K562 (cell line): Measurements from ENCODE around the gene SPATS1. TPM values are rescaled to one million over a fixed set of nuclear protein-coding genes. Genes with fewer than 3 reads are reported as not detected.

Experiments used
- ATAC-seq: fragments of 200-7000 bp; cut with Tn5 transposase; 3 replicates; pipeline ENCODE4 v1.9.1; 2020; ENCODE audit warnings: moderate library complexity
- BruUV-seq: library from RNA; stranded (reverse); fragments of 400-500 nt; replicated peaks from 2 replicates; lab custom pipeline; 2021; lab: Mats Ljungman, UMichigan
- CTCF ChIA-PET: fragments of 300-600 bp; formaldehyde crosslinking; extraction: SDS; loops from one replicate; lab custom pipeline; 2021; ENCODE audit warnings: low intra/inter-chr PET ratio; lab: Yijun Ruan, JAX
- POLR2A ChIA-PET: fragments of 300-600, 350-650 bp; sonication (Branson Sonifier 250); formaldehyde crosslinking; extraction: SDS; loops from one replicate; lab custom pipeline; 2021; ENCODE audit warnings: antibody characterized with exemption, inconsistent platforms; lab: Yijun Ruan, JAX
- DNase-seq, 4 experiments: peaks; one replicate each; pipeline versions ENCODE4 v3.0.0 to v3.0.0-alpha.2; 2011 to 2018; ENCODE audit warnings: low spot score in 3 of 4, mixed read lengths in 3 of 4; ENCODE audit errors: extremely low read depth in 1 of 4
- FAIRE-seq: peaks from 2 replicates; lab custom pipeline; 2011; peaks lifted over from hg19 to GRCh38; lab: Jason Lieb, UNC
- H2AFZ ChIP-seq: 2 replicates; pipeline ENCODE4 v1.6.0; 2011; ENCODE audit warnings: low read depth, low read length, control low read depth, inconsistent platforms
- H3K27ac ChIP-seq: fragments of 200-600 bp; 3 replicates; pipeline ENCODE4 v1.8.0; 2011; ENCODE audit warnings: low read depth, mild to moderate bottlenecking, control low read depth, inconsistent platforms, low read length, moderate library complexity, mixed read lengths; ENCODE audit errors: extremely low read depth
- H3K27me3 ChIP-seq, 2 experiments: fragments of 300-600 bp in 1 of 2; 2 replicates in 1 of 2; 3 replicates in 1 of 2; pipeline versions ENCODE4 v1.6.0 to v1.8.0; 2011; ENCODE audit warnings: inconsistent platforms in 2 of 2, low read length in 2 of 2, mild to moderate bottlenecking in 1 of 2, mixed read lengths in 1 of 2, moderate library complexity in 1 of 2; ENCODE audit not compliant: control insufficient read depth in 2 of 2, insufficient read depth in 2 of 2
- H3K36me3 ChIP-seq: fragments of 300-600 bp; 3 replicates; pipeline ENCODE4 v1.8.0; 2011; ENCODE audit warnings: mild to moderate bottlenecking, low read length, inconsistent platforms; ENCODE audit not compliant: control insufficient read depth, insufficient read depth
- H3K4me1 ChIP-seq, 2 experiments: fragments of 200-600 bp in 1 of 2; replicated peaks in 1 of 2; 2 replicates in 1 of 2; 3 replicates in 1 of 2; pipeline versions ENCODE4 v1.5.1 to v1.8.0; 2011; ENCODE audit warnings: inconsistent platforms in 2 of 2, low read length in 2 of 2, mild to moderate bottlenecking in 1 of 2, mixed read lengths in 1 of 2, moderate library complexity in 1 of 2; ENCODE audit not compliant: control insufficient read depth in 2 of 2, insufficient read depth in 2 of 2
- H3K4me2 ChIP-seq: 2 replicates; pipeline ENCODE4 v1.6.1; 2011; ENCODE audit warnings: low read length, control low read depth, inconsistent platforms, mixed read lengths; ENCODE audit not compliant: insufficient read depth
- H3K4me3 ChIP-seq: fragments of 200-600 bp; sonication (generic), shearing (Covaris generic); 2 replicates; pipeline ENCODE4 v1.5.1; 2016; ENCODE audit warnings: control low read depth, inconsistent platforms
- H3K79me2 ChIP-seq: fragments of 200-600 bp; 3 replicates; pipeline ENCODE4 v1.8.0; 2011; ENCODE audit warnings: low read length, inconsistent platforms; ENCODE audit not compliant: control insufficient read depth, insufficient read depth
- H3K9ac ChIP-seq, 2 experiments: 2 replicates each; pipeline versions ENCODE4 v1.6.0 to v1.6.1; 2011; ENCODE audit warnings: low read depth in 2 of 2, low read length in 2 of 2, control low read depth in 1 of 2, inconsistent platforms in 1 of 2, mild to moderate bottlenecking in 1 of 2, mixed read lengths in 1 of 2; ENCODE audit not compliant: insufficient read depth in 1 of 2
- H3K9me1 ChIP-seq: one replicate; pipeline ENCODE4 v1.6.0; 2011; ENCODE audit warnings: inconsistent platforms, mild to moderate bottlenecking, low read length, moderate library complexity; ENCODE audit not compliant: control insufficient read depth, insufficient read depth
- H3K9me3 ChIP-seq: replicated peaks from 2 replicates; pipeline ENCODE4 v1.5.1; 2011; ENCODE audit warnings: low read depth, low read length, inconsistent platforms; ENCODE audit not compliant: control insufficient read depth, insufficient read depth
- H4K20me1 ChIP-seq: replicated peaks from 2 replicates; pipeline ENCODE4 v1.6.1; 2011; ENCODE audit warnings: low read length, inconsistent platforms, mixed read lengths; ENCODE audit not compliant: control insufficient read depth, insufficient read depth
- BDP1 ChIP-seq: IDR thresholded peaks from 3 replicates; pipeline ENCODE4 v1.6.1; 2011; ENCODE audit not compliant: insufficient read length, insufficient read depth
- C11orf30 ChIP-seq: fragments of 450-650 bp; IDR thresholded peaks from 2 replicates; pipeline ENCODE4 v1.6.1; 2016; ENCODE audit warnings: low read depth, mild to moderate bottlenecking
- CEBPG ChIP-seq, 3 experiments: fragments of 200-800 bp in 1 of 3; sonication (Bioruptor generic) in 1 of 3; sonication (generic) in 1 of 3; formaldehyde crosslinking in 1 of 3; IDR thresholded peaks in 2 of 3; conservative IDR thresholded peaks in 1 of 3; 2 replicates each; pipeline versions ENCODE4 v1.6.1 to v1.8.0; 2016 to 2022; ENCODE audit warnings: missing compliant biosample characterization in 2 of 3, missing genetic modification characterization in 2 of 3, mild to moderate bottlenecking in 1 of 3, missing genetic modification reagents in 1 of 3
- CHD1 ChIP-seq: fragments of 200-600 bp; sonication (generic); IDR thresholded peaks from one replicate; pipeline ENCODE4 v1.6.1; 2012; ENCODE audit warnings: mild to moderate bottlenecking, moderate library complexity, low read length, inconsistent platforms
- ELK1 ChIP-seq: sonication (generic); formaldehyde crosslinking; IDR thresholded peaks from 2 replicates; pipeline ENCODE4 v1.8.1; 2022; ENCODE audit warnings: missing genetic modification reagents
- GATAD2B ChIP-seq: fragments of 450-650 bp; IDR thresholded peaks from 2 replicates; pipeline ENCODE4 v1.6.1; 2017; ENCODE audit warnings: mild to moderate bottlenecking, borderline replicate concordance
- HNRNPLL ChIP-seq: fragments of 200-400 bp; formaldehyde crosslinking; IDR thresholded peaks from 2 replicates; pipeline ENCODE4 v1.6.1; 2017; ENCODE audit warnings: low read length, low read depth, mild to moderate bottlenecking; ENCODE audit not compliant: poor library complexity, severe bottlenecking
- MIER1 ChIP-seq: fragments of 450-650 bp; IDR thresholded peaks from 2 replicates; pipeline ENCODE4 v1.6.1; 2016; ENCODE audit warnings: antibody characterized with exemption, mild to moderate bottlenecking, low read depth
- SMAD3 ChIP-seq: fragments of 450-650 bp; formaldehyde crosslinking; conservative IDR thresholded peaks from 2 replicates; pipeline ENCODE4 v1.4.0; 2020; ENCODE audit warnings: mild to moderate bottlenecking
- TCF7 ChIP-seq: sonication (generic); IDR thresholded peaks from 2 replicates; pipeline ENCODE4 v1.6.1; 2016; ENCODE audit warnings: antibody characterized with exemption, borderline replicate concordance
- THRAP3 ChIP-seq: fragments of 450-650 bp; IDR thresholded peaks from 2 replicates; pipeline ENCODE4 v1.6.1; 2016; ENCODE audit warnings: mild to moderate bottlenecking, inconsistent platforms, borderline replicate concordance
- ZNF197 ChIP-seq: fragments of 200-800 bp; sonication (Bioruptor generic); IDR thresholded peaks from 2 replicates; pipeline ENCODE4 v1.6.1; 2016; ENCODE audit warnings: low read depth, missing genetic modification characterization, missing compliant biosample characterization
- ZNF253 ChIP-seq: fragments of 250-450 bp; sonication (Bioruptor Pico); conservative IDR thresholded peaks from 2 replicates; pipeline ENCODE4 v1.6.1; 2021; ENCODE audit warnings: mild to moderate bottlenecking
- ZNF263 ChIP-seq: sonication (generic); formaldehyde crosslinking; IDR thresholded peaks from 2 replicates; pipeline ENCODE4 v1.8.0; 2022; ENCODE audit warnings: mild to moderate bottlenecking, missing genetic modification reagents, borderline replicate concordance
- ZNF511 ChIP-seq: sonication (generic); formaldehyde crosslinking; IDR thresholded peaks from 2 replicates; pipeline ENCODE4 v1.8.0; 2022; ENCODE audit warnings: mild to moderate bottlenecking, missing genetic modification reagents
- WGBS: fragments of 100-300 bp; shearing (Covaris generic); methylation state at CpG from one replicate; pipeline ENCODE4 v1.1.6; 2016; ENCODE audit warnings: low coverage, mixed read lengths; ENCODE audit not compliant: insufficient coverage; ENCODE audit errors: missing lambda C conversion rate; 5-methylcytosine and 5-hydroxymethylcytosine counted together
- in situ Hi-C: fragments of 300-500 bp; cut with MboI; formaldehyde crosslinking; loops from 4 replicates; pipeline ENCODE4 v1.15.0; 2018; ENCODE audit warnings: inconsistent platforms, mixed read lengths
- intact Hi-C: fragments of 100-400 bp; cut with micrococcal nuclease; formaldehyde crosslinking; loops from 2 replicates; pipeline ENCODE4 v1.14.2; 2022
- polyA plus RNA-seq, 8 experiments: library from polyadenylated mRNA; depleted of rRNA in 4 of 8; stranded (reverse) in 5 of 8; unstranded in 3 of 8; fragments of >200 nt; fragmentation: Nextera tagmentation in 2 of 8; fragmentation: Illumina TruSeq in 1 of 8; extraction: Ambion mirVana in 2 of 8; extraction: Trizol in 1 of 8; gene quantifications; 2 replicates each; pipeline versions ENCODE4 v1.2.1 to v1.2.3, GENCODE V29; 2011 to 2014; ENCODE audit warnings: inconsistent platforms in 1 of 8, missing spikeins in 1 of 8
- total RNA-seq, 7 experiments: library from RNA; depleted of rRNA in 6 of 7; stranded (reverse); fragments of >200 nt in 6 of 7; fragmentation: Illumina TruSeq in 2 of 7; extraction: Trizol in 2 of 7; gene quantifications; 2 replicates each; pipeline versions ENCODE4 v1.2.1 to v1.2.3, GENCODE V29; 2011 to 2021; ENCODE audit warnings: low replicate concordance in 1 of 7
- TF ChIP-seq, protein P1 (sequence below): sonication (generic); formaldehyde crosslinking; IDR thresholded peaks from 2 replicates; pipeline ENCODE4 v1.9.0; 2022; ENCODE audit warnings: mild to moderate bottlenecking, missing genetic modification reagents
- TF ChIP-seq, protein P2 (sequence below): fragments of 250-450 bp; sonication (Bioruptor Pico); IDR thresholded peaks from 2 replicates; pipeline ENCODE4 v1.4.0; 2020; ENCODE audit warnings: borderline replicate concordance

The SPATS1 gene
- total and polyA plus RNA-seq, 9 of the 15 experiments (the other 6 are each of a cell fraction or from before 2014, with no cell fraction given): not detected

DNA sequence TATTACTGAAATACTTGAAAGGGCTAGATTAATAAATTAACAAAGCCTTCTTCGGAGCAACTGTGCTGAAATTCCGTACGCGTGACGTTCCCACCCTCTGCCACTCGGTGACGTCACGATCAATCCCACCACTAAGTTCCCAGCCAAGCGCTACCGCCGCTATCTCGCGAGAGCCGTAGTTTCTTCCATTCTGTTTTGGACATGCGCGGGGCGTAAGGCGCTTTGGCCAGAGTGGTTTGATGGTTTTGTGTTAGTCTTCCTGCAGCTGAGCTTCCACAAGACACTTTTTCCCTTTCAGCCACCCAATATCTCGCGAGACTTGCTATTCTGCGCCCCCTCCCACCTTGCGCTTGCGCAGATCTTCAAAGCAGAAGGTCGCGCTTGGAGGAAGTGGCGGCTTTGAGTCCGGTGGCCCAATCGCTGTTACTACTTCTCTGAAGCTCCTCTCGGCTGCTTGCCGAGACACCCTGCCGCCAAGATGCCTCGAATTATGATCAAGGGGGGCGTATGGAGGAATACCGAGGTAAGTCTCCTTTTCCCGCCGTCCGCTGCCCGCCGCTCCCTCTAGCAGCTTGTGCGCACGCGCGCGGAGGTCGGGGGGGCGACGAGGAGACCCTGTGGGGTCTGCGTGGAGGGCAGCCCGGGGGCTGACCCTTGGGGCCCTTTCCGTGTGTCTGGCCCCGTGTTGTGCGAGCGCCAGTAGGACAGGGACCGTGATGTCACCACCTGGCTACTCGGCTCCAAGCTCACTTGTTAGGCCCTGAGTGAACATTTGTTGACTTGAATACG is 45.1 kb downstream of the SPATS1 start, which contains the start of gene CDC5L:
Gene CDC5L, plus strand, starts transcription at position 361 of the 789 bp plus-strand sequence. Its CDS starts 118 bp downstream, at position 479.
- Histone ChIP-seq H3K4me2 (peak within 1 kb of the TSS; percentile 97), H3K9ac (peak within 1 kb of the TSS; percentile 95 to 96), H3K9me1 (no peaks in the 10 kb centered on the region), H3K27me3 (no peaks in the 10 kb centered on the region), H3K36me3 (peaks cover 34% of the 10 kb centered on the region), H3K79me2 (peaks cover 38% of the 10 kb centered on the region), H3K9me3 (no peaks in the 10 kb centered on the region), H3K27ac (peak within 1 kb of the TSS; percentile 97), H3K4me3 (peak within 1 kb of the TSS; percentile 81), H4K20me1 (peaks cover 24% of the 10 kb centered on the region), H3K4me1 (peaks cover 3 to 26% of the 10 kb centered on the region in 2 experiments; a peak in 4 of 5 replicates), H2AFZ (peak within 1 kb of the TSS; percentile 100)
- intact Hi-C loops (no loop called here), in situ Hi-C loops (no loop called here)
- no TSS peak for BruUV-seq
- under 1% methylated on average over 56 of the region's 56 CpGs for WGBS
- ChIA-PET CTCF (interaction anchor here (0.6 kb wide), 2 partner anchors 10 to 257 kb away, joined by 3 read pairs; no protein-coding TSS in a partner anchor), POLR2A (interaction anchor here (0.5 to 2.9 kb wide), 16 partner anchors 9 to 123 kb away, joined by 3 to 23 read pairs (median 3); no protein-coding TSS in a partner anchor)
- ATAC-seq (peak; percentile 93), DNase-seq (peak; percentile 98 to 99 (median 98)), FAIRE-seq (peak; percentile 89)
- TF ChIP-seq, protein P1, sequence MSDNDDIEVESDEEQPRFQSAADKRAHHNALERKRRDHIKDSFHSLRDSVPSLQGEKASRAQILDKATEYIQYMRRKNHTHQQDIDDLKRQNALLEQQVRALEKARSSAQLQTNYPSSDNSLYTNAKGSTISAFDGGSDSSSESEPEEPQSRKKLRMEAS: peak; percentile 71
- TF ChIP-seq ZNF253 (no peak), HNRNPLL (peak; percentile 74), ZNF197 (no peak), BDP1 (no peak), TCF7 (peak; percentile 73; the same call in 1 of the 2 replicates), C11orf30 (no peak; the same call in 1 of the 2 replicates), GATAD2B (no peak), ZNF511 (peak; percentile 88), CHD1 (no peak), ZNF263 (CRISPR knock-in tag) (peak; percentile 61), ELK1 (CRISPR knock-in tag) (no peak), MIER1 (no peak), CEBPG (CRISPR knock-in tag; IDR thresholded peaks at IDR 0.05) (peak; percentile 45; the same call in 1 of the 2 replicates), CEBPG (tag; conservative IDR thresholded peaks at IDR 0.05 in 1 of 2, IDR thresholded peaks at IDR 0.05 in 1 of 2) (no peak), THRAP3 (no peak), SMAD3 (CRISPR knock-in tag) (peak; percentile 76)
- TF ChIP-seq, protein P2, sequence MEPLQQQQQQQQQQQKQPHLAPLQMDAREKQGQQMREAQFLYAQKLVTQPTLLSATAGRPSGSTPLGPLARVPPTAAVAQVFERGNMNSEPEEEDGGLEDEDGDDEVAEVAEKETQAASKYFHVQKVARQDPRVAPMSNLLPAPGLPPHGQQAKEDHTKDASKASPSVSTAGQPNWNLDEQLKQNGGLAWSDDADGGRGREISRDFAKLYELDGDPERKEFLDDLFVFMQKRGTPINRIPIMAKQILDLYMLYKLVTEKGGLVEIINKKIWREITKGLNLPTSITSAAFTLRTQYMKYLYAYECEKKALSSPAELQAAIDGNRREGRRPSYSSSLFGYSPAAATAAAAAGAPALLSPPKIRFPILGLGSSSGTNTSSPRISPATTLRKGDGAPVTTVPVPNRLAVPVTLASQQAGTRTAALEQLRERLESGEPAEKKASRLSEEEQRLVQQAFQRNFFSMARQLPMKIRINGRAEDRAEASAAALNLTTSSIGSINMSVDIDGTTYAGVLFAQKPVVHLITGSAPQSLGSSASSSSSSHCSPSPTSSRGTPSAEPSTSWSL (CRISPR knock-in tag): peak; percentile 94; the same call in 1 of the 2 replicates
